HG03159 (cell line): ENCODE data around the gene SDK2.

ENCODE experiments used
- ATAC-seq: cut with Tn5 transposase; IDR thresholded peaks from one replicate; pipeline ENCODE4 v1.9.1; 2021; ENCODE audit warnings: mild to moderate bottlenecking, moderate library complexity; ENCODE audit not compliant: unreplicated experiment

SDK2 gene

GRCh38 chr17:73652886-73653480 lies 8.7 kb upstream of the SDK2 start:
- ATAC-seq: no peak

GRCh38 chr17:73650617-73651200 lies 6.5 kb upstream of the SDK2 start:
- ATAC-seq: no peak

- ATAC-seq: no peak
Measured at GRCh38 chr17:73650140-73650539, 5.9 kb upstream of the SDK2 start.

GRCh38 chr17:73648974-73649373 lies 4.7 kb upstream of the SDK2 start:
- ATAC-seq: no peak

- ATAC-seq: no peak
Measured at GRCh38 chr17:73648543-73648820, 4.2 kb upstream of the SDK2 start.

- ATAC-seq: no peak
Measured at GRCh38 chr17:73647772-73648542, 3.7 kb upstream of the SDK2 start.

- ATAC-seq: no peak
Measured at GRCh38 chr17:73647301-73647695, 3.1 kb upstream of the SDK2 start.

GRCh38 chr17:73646409-73647300 lies 2.4 kb upstream of the SDK2 start:
- no peak for ATAC-seq

GRCh38 chr17:73645050-73645871 lies 1.0 kb upstream of the SDK2 start:
- ATAC-seq: no peak

GRCh38 chr17:73643852-73644144 lies 447 bp downstream of the SDK2 start:
- no peak for ATAC-seq

- no peak for ATAC-seq
Measured at GRCh38 chr17:73643001-73643851, 1.0 kb downstream of the SDK2 start.

- ATAC-seq: no peak
Measured at GRCh38 chr17:73642659-73643000, 1.6 kb downstream of the SDK2 start.

GRCh38 chr17:73641826-73642600 lies 2.2 kb downstream of the SDK2 start:
- ATAC-seq: no peak

- no peak for ATAC-seq
Measured at GRCh38 chr17:73640691-73641090, 3.6 kb downstream of the SDK2 start.

- no peak for ATAC-seq
Measured at GRCh38 chr17:73639932-73640331, 4.3 kb downstream of the SDK2 start.

- no peak for ATAC-seq
Measured at GRCh38 chr17:73639322-73639721, 4.9 kb downstream of the SDK2 start.

GRCh38 chr17:73638556-73638955 lies 5.7 kb downstream of the SDK2 start:
- ATAC-seq: no peak

GRCh38 chr17:73637866-73638265 lies 6.4 kb downstream of the SDK2 start:
- ATAC-seq: no peak

GRCh38 chr17:73635101-73635817 lies 9.0 kb downstream of the SDK2 start:
- no peak for ATAC-seq
